ENCODE measurements around the gene SLC6A19.

The SLC6A19 gene

GRCh38 chr5:1167361-1167727, 34.1 kb upstream of the SLC6A19 start:
- DNase-seq, result no peak

DNA sequence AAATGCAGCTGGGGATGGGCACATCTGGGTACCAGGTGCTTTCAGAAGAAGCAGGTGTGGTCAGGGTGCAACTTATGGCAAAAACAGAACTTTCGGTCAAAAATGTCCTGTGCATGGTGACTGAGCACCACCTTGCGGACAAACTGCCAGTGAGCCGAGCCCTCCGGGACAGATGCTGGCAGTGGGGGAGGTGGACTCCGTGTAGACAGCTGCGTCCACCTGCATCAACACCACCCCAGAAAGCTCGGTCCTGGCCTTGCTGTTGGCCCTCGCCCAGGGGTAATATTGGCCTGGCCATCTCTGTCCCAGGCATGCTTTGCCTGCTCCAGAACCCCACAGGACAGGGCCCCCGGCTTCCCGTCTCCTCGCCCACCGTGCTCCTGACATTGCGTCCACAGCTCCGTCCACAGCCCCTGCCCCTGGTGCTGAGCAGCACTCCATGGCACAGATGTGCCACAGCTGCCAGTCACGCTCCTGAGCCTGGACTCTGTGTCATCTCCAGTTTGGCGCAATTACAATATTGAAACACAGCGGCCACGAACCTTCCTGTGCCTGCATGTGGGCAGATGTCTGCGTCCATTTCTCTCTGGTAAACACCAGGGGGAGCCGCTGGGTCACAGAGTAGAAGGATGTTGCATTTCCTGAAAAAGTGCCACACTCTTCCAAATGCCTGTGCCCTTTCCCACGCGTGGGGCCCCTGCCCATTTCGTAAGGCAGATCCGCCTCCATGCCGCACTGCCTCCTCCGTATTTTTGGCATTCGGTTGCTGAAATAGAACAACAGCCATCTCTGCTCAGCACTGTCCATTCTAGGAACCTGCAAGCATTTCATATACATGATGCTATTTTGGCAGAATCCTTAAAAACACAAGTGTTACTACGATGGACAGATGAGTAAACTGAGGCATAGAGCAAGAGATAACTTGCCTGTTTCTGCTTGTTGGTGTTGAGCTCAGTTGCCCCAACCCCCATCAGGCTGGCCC, 33.4 kb upstream of the SLC6A19 start:
- peak; percentile 68 to 73 for DNase-seq

DNA sequence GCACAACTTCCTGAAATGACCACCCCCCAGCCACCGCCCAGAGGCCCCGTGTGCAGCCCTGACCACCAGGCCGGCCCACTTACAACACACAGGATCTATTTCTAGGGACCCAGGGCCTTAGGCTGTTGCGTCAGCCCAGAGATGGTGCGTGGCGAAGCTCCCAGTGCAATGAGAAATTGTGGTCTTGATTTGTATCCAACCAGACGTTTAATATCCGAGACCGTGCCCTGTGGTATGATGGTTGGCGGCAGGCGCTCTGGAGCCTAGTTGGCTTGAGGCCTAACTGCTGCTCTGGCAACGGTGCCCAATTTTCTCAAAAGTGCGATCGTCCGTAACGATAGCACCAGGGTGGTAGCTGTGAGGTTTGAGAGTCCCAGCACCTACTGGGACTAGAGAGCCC, 32.6 kb upstream of the SLC6A19 start:
- DNase-seq, result no peak

- DNase-seq, result no peak
Measured at GRCh38 chr5:1169211-1170115, 31.9 kb upstream of the SLC6A19 start.

GRCh38 chr5:1171340-1171941, 30.0 kb upstream of the SLC6A19 start:
- no peak for DNase-seq

DNA sequence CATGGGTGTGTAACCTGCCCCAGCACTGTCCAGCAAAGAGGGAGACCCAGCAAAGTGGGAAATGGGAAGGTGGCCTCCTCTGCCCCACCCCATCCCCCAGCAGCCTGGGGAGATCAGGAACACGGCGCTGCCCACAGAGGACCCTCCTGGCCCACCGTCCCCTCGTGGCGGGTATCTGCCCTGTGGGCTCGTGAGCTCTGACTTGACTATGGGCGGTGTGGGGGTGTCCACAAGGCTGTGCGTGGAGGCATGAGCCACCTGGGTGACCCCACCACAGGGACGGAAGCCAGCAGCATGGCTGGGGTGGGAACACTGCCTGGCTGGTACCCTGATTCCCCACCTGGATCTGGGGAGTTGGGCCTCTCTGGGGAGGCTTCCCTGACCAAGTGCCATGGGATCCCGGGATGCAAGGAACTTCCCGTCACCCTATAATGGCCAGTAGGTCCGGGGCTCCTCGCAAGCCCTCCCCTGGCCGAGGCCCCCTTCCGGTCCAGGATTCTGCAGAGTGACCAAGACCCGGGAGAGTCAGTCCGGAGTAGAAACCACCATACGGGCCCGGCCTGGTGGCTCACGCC, 29.3 kb upstream of the SLC6A19 start:
- no peak for DNase-seq

DNA sequence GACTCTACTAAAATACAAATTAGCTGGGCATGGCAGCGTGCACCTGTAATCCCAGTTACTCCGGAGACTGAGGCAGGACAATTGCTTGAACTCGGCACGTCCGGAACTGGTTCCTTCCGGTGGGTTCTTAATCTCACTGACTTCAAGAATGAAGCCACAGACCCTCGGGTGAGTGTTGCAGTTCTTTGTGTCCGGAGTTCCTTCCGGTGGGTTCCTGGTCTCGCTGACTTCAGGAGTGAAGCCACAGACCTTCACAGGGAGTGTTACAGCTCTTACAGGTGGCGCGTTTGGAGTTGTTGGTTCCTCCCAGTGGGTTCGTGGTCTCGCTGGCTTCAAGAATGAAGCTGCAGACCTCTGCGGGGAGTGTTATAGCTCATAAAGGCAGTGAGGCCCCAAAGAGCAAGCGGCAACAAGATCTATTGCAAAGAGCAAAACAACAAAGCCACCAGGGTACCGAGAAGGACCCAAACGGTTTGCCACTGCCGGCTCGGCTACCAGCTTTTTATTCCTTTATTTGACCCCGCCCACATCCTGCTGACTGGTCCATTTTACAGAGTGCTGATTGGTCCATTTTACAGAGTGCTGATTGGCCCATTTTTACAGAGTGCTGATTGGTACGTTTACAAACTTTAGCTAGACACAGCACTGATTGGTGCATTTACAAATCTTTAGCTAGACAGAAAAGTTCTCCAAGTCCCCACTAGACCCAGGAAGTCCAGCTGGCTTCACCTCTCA, 28.6 kb upstream of the SLC6A19 start:
- DNase-seq, result peak; percentile 46 to 57

DNA sequence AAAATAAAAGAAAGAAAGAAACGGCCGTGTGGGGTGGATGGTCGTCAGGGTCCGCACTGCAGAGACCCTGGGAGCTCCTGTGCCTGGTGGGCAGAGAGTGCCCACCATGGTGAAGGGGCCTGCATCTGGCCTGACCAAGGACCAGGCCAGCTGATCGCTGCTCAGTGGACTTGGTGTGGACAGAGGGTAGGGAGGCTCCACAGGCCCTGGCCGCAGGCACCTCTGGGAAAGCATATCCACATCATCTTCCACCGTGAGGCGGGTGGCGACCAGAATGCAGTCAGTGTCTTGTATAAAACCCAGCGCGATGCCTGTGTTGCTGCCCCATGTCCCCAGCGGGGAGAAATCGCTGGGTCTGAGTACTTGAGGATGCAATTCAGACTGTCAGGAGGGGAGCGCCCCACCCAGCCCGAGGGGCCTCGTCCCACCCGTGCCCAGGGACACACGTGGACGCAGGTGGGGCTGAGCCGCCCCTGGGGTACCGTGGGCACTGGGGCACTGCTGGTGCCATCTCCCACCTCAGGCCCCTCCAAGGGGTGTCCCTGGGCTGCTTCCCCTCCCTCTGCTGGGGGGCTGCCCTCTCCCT, 27.8 kb upstream of the SLC6A19 start:
- no peak for DNase-seq

GRCh38 chr5:1174122-1174936, 27.1 kb upstream of the SLC6A19 start:
- DNase-seq, result peak; percentile 69 to 76

DNA sequence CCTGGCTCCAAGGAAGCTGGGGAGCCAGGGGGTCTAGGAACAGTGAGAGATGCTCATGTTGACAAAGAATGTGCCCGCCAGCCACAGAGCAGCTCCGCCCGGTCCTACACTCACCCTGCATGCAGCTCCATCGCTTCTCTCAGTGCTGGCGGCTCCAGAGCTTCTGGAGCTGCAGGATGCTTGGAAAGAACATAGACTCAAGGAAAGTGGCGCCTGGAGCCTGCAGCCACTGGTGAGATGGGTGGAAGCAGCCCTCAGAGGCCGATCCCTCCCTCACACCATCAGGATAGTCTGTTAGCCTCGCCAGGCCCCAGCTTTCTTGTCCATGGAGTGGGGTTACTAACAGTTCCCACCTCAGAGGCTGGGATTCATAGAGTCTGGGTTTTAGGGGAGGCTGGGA, 26.4 kb upstream of the SLC6A19 start:
- DNase-seq, result no peak

- DNase-seq, result no peak
Measured at GRCh38 chr5:1175801-1176472, 25.5 kb upstream of the SLC6A19 start.

GRCh38 chr5:1176473-1177391, 24.7 kb upstream of the SLC6A19 start:
- no peak for DNase-seq

- DNase-seq, result no peak
Measured at GRCh38 chr5:1177826-1178528, 23.4 kb upstream of the SLC6A19 start.

GRCh38 chr5:1178529-1179382, 22.6 kb upstream of the SLC6A19 start:
- DNase-seq, result no peak

GRCh38 chr5:1179383-1179715, 22.0 kb upstream of the SLC6A19 start:
- DNase-seq, result no peak

- DNase-seq, result no peak
Measured at GRCh38 chr5:1180096-1180495, 21.3 kb upstream of the SLC6A19 start.

- no peak for DNase-seq
Measured at GRCh38 chr5:1180841-1181271, 20.5 kb upstream of the SLC6A19 start.
